Stimulated activated CD4-positive, alpha-beta T cell treated with anti-CD3 and anti-CD28 coated beads, TNF-alpha, amount 100 ng/mL, for 1 hour (primary cell): ENCODE data around the gene KLHDC1.
"Not testable (repeated sequence)": the region's sequence is repeated elsewhere in the genome, so short reads cannot be mapped to it uniquely, and the experiment has no call there.

Experiments used
- DNase-seq, 3 donors: peaks; one replicate each; pipeline ENCODE4 v3.0.0-alpha.2; 2020; ENCODE audit warnings: low read depth in 3 of 3, low spot score in 1 of 3

The KLHDC1 gene

GRCh38 chr14:49781040-49781439 is 88.1 kb downstream of the KLHDC1 start:
- DNase-seq: not testable (repeated sequence)

GRCh38 chr14:49783394-49784014 is 90.6 kb downstream of the KLHDC1 start:
- no peak for DNase-seq

- no peak for DNase-seq
Observed at GRCh38 chr14:49786315-49786714, 93.4 kb downstream of the KLHDC1 start.

GRCh38 chr14:49792618-49793017 is 99.7 kb downstream of the KLHDC1 start:
- DNase-seq: no peak

GRCh38 chr14:49796025-49796424 is 103.1 kb downstream of the KLHDC1 start:
- DNase-seq: no peak
